ENCODE results near the gene OR2M3.
"Not testable (repeated sequence)": the region's sequence is repeated elsewhere in the genome, so short reads cannot be mapped to it uniquely, and the experiment has no call there.

OR2M3 gene

DNA sequence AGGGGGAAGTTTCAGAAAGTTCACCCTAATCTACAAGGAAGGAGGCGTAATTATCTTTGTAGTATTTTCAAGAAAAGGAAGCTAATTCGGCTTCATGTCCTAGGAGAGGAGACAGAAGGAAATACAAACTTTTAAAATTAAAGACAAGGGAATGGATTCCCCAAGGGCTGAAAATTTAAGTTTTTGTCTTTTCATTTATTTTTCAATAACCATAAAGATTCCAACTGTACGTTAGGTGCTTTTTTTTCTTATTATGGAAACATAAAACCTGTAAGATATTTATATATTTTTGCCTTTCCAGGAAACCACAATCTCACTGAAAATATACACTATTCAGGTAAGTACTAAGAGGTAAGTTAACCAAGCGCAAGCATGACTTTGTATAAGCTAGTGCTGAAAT, at the start of gene OR2M3:
TSS of gene OR2M3 (plus strand) at position 301 of the 400 bp plus-strand sequence. CDS start 5,803 bp downstream, outside the sequence.
- no peak for DNase-seq

DNA sequence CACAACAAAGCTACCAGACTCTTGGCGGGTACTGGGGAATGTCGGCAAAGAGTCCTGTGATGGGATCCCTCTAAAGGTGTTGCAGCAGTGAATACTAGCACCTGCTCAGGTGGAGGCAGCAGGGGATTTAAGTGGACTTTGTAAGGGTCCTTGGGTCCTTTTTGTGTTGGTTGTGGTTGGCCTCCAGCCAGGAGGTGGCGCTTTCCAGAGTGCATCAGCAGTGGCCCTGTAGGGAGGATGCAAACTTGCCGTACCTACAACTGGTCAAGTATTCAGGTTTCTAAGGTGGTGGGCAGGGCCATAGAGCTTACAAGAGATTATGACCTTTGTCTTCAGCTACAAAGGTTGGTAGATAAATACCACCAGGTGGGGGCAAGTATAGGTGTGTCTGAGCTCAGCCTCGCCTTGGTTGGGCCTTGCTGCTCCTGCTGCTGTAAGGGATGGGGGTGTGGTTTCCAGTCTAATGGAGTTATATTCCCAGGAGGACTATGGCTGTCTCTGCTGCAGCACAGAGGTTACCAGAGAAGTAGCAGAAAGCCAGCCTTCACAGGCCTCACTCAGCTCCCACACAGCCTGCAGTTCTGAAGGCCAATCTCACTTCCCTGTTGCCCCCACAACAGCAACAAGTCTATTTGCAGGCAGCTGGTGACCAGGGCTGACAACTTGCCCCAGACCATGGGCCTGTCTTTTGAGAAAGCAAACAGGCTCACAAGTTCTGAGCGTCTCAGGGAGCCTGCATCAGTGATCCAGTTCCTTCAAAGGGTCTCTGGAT, 44.8 kb upstream of the OR2M3 start:
- no peak for DNase-seq

GRCh38 chr1:248155927-248156326, 41.1 kb upstream of the OR2M3 start:
- peak; percentile 19 for DNase-seq

- no peak for DNase-seq
Measured at GRCh38 chr1:248158758-248159157, 38.3 kb upstream of the OR2M3 start.

GRCh38 chr1:248164031-248164430, 33.0 kb upstream of the OR2M3 start:
- DNase-seq: no peak

- DNase-seq: no peak
Measured at GRCh38 chr1:248165186-248165585, 31.9 kb upstream of the OR2M3 start.

GRCh38 chr1:248174521-248174920, 22.5 kb upstream of the OR2M3 start, which contains the start of gene OR2M2:
OR2M2 (plus strand) TSS chr1:248174821; CDS start chr1:248179986, 5,165 bp downstream.
- no peak for DNase-seq

GRCh38 chr1:248183996-248184395, 13.1 kb upstream of the OR2M3 start:
- peak; percentile 21 for DNase-seq

GRCh38 chr1:248187363-248187762, 9.7 kb upstream of the OR2M3 start:
- DNase-seq: no peak

GRCh38 chr1:248189026-248189425, 8.0 kb upstream of the OR2M3 start:
- DNase-seq: peak; percentile 14

DNA sequence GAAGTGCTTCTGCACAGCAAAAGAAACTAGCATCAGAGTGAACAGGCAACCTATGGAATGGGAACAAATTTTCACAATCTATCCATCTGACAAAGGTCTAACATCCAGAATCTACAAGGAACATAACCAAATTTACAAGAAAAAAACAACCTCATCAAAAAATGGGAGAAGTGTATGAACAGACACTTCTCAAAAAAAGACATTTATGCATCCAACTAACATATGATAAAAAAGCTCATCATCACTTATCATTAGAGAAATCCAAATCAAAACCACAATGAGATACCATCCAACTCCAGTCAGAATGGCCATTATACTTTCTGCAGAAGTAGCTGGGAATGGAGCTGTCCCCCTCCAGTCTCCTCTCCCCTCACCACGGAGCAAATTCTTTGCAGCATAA, 2.9 kb upstream of the OR2M3 start:
- DNase-seq: no peak

DNA sequence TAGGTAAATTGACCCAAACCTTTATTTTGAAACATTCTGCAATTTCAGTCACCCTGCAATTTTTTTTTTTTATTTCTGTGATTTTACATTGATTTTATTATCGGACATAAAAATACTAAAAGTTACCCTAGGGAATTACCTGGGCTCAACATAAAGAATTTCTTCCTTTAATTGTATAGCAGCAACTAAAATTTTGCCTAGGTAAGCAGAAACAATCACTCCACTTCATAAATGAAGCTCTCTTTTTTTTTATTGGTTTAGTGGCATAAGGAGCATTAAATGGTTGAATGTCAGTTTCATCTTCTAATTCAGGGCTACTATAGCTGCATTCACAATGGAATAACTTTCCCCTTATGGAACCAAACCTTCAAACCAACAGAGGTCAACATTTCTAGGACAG, 18.8 kb downstream of the OR2M3 start:
- no peak for DNase-seq

- no peak for DNase-seq
Measured at GRCh38 chr1:248225537-248225936, 28.5 kb downstream of the OR2M3 start.

DNA sequence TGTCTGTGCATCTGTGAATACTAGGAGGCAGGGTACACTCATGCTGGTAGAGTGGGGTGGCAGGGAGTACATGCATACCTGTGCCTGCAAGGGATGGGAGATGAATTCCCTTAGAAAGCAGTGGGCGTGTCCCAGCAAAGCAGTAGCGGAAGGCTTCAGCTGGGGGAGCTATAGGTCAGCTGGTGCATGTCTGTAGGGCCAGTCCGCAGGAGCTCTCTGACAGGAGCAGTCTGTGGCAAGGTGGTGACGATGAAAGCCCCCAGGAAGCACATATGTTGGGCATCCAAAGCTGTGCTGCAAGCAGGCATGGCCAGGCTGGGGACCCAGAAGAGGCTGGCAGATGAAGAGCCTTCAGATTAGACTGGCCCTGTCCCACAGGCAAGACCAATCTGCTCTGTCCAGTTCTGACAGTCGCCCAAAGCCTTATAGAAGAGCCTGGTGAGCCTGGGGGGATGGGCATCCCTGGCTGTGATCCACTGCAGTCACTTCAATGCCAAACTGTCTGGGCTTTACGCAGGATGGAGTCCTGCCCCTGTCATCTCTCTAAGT, 32.4 kb downstream of the OR2M3 start:
- no peak for DNase-seq

DNA sequence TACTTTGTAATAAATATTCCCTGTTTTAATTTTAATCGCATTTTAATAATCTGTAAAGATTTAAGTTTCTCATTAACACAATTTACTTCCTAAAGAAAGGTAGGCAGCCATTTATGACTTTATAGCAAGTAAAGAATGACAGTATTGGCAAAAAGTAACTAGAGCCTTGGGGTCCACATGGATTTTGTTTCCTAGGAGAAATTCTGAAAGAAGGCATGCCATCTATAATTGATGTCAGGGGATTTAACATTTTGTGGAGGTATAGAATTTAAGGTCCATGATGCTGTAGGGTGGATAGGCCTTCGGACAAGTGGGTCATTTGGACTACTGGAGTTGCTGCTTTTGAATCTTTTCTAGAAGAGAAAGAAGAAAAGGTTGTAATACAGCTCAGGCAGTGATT, 34.1 kb downstream of the OR2M3 start, which contains the start of gene OR2M4:
TSS of gene OR2M4 (plus strand) at position 301 of the 400 bp plus-strand sequence. CDS start 7,512 bp downstream, outside the sequence.
- DNase-seq: no peak

DNA sequence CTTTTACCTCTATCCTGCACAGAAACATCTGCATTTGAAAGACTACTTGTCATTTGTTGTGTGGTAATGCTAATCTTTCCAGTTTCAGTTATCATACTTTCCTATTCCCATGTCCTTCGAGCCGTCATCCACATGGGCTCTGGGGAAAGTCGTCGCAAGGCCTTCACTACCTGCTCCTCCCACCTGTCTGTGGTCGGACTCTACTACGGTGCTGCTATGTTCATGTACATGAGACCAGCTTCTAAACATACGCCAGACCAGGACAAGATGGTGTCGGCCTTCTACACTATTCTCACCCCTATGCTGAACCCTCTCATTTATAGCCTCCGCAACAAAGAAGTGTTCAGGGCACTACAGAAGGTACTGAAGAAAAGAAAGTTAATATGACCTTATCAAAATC, 42.4 kb downstream of the OR2M3 start:
- no peak for DNase-seq

- DNase-seq: peak; percentile 70
Measured at GRCh38 chr1:248243204-248243603, 46.1 kb downstream of the OR2M3 start.

GRCh38 chr1:248259309-248259708, 62.2 kb downstream of the OR2M3 start:
- DNase-seq: not testable (repeated sequence)
